Large intestine (tissue), 3 donors: ENCODE measurements around the gene CIB4. TPM values are rescaled to one million over a fixed set of nuclear protein-coding genes. Genes with fewer than 3 reads are reported as not detected.

Source experiments
- DNase-seq, 2 donors: peaks; one replicate each; pipeline versions ENCODE4 v3.0.0 to v3.0.0-alpha.2; 2013
- H3K27ac ChIP-seq: one replicate; pipeline ENCODE4 v1.5.1; 2013; ENCODE audit warnings: low read length
- H3K27me3 ChIP-seq: 2 replicates; pipeline ENCODE4 v1.6.1; 2013; ENCODE audit warnings: low read length; ENCODE audit not compliant: control insufficient read depth, insufficient read depth
- H3K36me3 ChIP-seq: 2 replicates; pipeline ENCODE4 v1.6.1; 2013; ENCODE audit warnings: low read length; ENCODE audit not compliant: control insufficient read depth, insufficient read depth
- H3K4me1 ChIP-seq: one replicate; pipeline ENCODE4 v1.6.1; 2013; ENCODE audit warnings: low read length; ENCODE audit not compliant: control insufficient read depth, insufficient read depth
- H3K4me3 ChIP-seq: one replicate; pipeline ENCODE4 v1.5.1; 2013; ENCODE audit warnings: low read length
- H3K9me3 ChIP-seq: one replicate; pipeline ENCODE4 v1.6.1; 2013; ENCODE audit warnings: mild to moderate bottlenecking, low read depth, low read length, moderate library complexity; ENCODE audit not compliant: control insufficient read depth
- WGBS: methylation state at CpG from one replicate; pipeline ENCODE4 v1.1.5; 2013; ENCODE audit warnings: low lambda C conversion rate; ENCODE audit not compliant: insufficient coverage; 5-methylcytosine and 5-hydroxymethylcytosine counted together
- polyA plus RNA-seq: library from polyadenylated mRNA; unstranded; fragments of 120-200 nt; gene quantifications from one replicate; pipeline ENCODE4 v1.2.1, GENCODE V29; 2013

Gene CIB4
- polyA plus RNA-seq, 1 donor, result 0.21 TPM

DNA sequence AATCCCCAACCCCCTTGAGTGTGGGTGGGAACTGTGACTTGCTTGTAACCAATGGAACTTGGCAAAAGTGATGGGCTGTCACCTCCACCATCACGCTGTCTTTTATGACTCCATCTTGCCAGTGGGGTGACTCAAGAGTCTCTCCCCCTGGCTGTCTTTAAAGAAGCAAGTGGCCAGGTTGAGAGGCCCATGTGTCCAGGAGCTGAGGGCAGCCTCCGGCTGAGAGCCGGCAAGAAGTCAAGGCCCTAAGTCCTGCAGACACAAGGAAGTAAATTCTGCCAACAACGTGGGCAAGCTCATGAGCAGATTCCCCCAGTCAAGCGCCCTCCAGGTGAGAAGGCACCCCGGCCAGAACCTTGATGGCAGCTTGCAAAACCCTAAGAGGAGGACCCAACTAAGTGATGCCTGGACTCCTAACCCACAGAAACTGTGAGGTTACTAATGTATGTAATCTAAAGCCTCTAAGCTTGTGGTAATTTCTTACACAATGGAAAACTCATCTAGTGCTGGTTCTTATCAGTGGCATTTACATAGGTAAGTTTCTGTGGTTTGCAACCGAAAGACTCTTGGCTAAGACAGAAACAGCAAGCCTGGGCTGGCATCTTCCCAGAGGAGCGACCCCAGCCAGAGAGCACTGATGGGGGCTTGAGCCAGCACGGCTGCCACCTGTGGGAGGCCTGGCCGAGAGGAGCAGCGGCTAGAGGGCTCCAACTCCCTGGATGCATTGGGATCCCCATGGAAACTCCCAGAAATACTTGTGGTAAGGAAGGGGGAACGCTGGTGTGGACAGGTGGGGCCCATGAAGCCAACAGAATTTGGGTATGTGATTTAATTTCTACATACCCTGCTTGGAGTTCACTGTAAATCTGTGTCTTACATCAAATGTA lies 49.3 kb downstream of the CIB4 start:
- H3K36me3 ChIP-seq, result no peaks in the 10 kb centered on the region
- no peak overlapping the region for H3K4me3 ChIP-seq
- no peak for DNase-seq
- H3K4me1 ChIP-seq, result no peaks in the 10 kb centered on the region
- H3K27me3 ChIP-seq, result peaks cover 27% of the 10 kb centered on the region
- no CpG with 5 or more reads among the region's 12 CpGs for WGBS
- H3K27ac ChIP-seq, result no peak overlapping the region
- peaks cover 3% of the 10 kb centered on the region for H3K9me3 ChIP-seq

- WGBS, result no CpG with 5 or more reads among the region's 11 CpGs
- DNase-seq, result no peak
- H3K27me3 ChIP-seq, result peaks cover 30% of the 10 kb centered on the region
- no peak overlapping the region for H3K27ac ChIP-seq
- H3K4me3 ChIP-seq, result no peak overlapping the region
- no peaks in the 10 kb centered on the region for H3K36me3 ChIP-seq
- H3K4me1 ChIP-seq, result no peaks in the 10 kb centered on the region
- H3K9me3 ChIP-seq, result peaks cover 3% of the 10 kb centered on the region
These were observed 50.1 kb downstream of the CIB4 start for GRCh38 chr2:26590980-26591618.

DNA sequence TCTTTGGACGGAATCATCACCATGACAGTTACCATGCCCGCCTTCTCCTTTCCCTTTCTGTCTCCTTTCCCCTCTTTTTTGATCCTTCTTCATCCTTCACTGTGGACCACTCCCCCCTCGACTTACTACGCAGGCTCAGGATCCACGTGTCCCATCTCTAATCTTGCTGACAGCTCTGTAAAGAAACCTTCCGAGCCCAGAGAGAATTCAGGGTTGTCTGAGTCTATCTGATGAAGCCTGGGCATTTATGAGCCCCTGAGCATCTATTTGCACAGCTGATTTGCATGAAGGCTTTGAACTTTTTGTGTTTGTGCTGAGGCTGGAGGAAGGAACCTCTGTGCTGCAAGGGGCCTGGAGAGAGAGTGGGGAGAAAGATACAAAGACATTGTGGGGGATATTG lies 50.7 kb downstream of the CIB4 start:
- H3K4me3 ChIP-seq, result no peak overlapping the region
- 8% methylated on average over 2 of the region's 6 CpGs for WGBS
- H3K9me3 ChIP-seq, result peaks cover 3% of the 10 kb centered on the region
- no peak for DNase-seq
- H3K4me1 ChIP-seq, result no peaks in the 10 kb centered on the region
- H3K36me3 ChIP-seq, result no peaks in the 10 kb centered on the region
- no peak overlapping the region for H3K27ac ChIP-seq
- H3K27me3 ChIP-seq, result peaks cover 32% of the 10 kb centered on the region

- no CpG with 5 or more reads among the region's 6 CpGs for WGBS
- peaks cover 25% of the 10 kb centered on the region for H3K27me3 ChIP-seq
These were observed 52.6 kb downstream of the CIB4 start for GRCh38 chr2:26588576-26588975.

GRCh38 chr2:26587994-26588393 lies 53.2 kb downstream of the CIB4 start:
- Histone ChIP-seq H3K4me1 (no peaks in the 10 kb centered on the region), H3K36me3 (no peaks in the 10 kb centered on the region), H3K9me3 (peaks cover 3% of the 10 kb centered on the region), H3K27me3 (peaks cover 25% of the 10 kb centered on the region), H3K27ac (no peak overlapping the region), H3K4me3 (no peak overlapping the region)
- DNase-seq, result no peak
- no CpG with 5 or more reads among the region's 5 CpGs for WGBS

More at GRCh38 chr2:26588576-26588975, 52.6 kb downstream of the CIB4 start:
- H3K9me3 ChIP-seq, result peaks cover 3% of the 10 kb centered on the region
- no peak overlapping the region for H3K4me3 ChIP-seq
- DNase-seq, result no peak
- no peak overlapping the region for H3K27ac ChIP-seq
- no peaks in the 10 kb centered on the region for H3K36me3 ChIP-seq
- no peaks in the 10 kb centered on the region for H3K4me1 ChIP-seq

- no peaks in the 10 kb centered on the region for H3K9me3 ChIP-seq
- H3K36me3 ChIP-seq, result no peaks in the 10 kb centered on the region
- no peaks in the 10 kb centered on the region for H3K4me1 ChIP-seq
- WGBS, result no CpG with 5 or more reads among the region's 10 CpGs
- H3K27ac ChIP-seq, result no peak overlapping the region
- H3K27me3 ChIP-seq, result peaks cover 25% of the 10 kb centered on the region
- no peak overlapping the region for H3K4me3 ChIP-seq
- no peak for DNase-seq
These were observed 55.2 kb downstream of the CIB4 start for GRCh38 chr2:26585966-26586365.

GRCh38 chr2:26585100-26585499 lies 56.1 kb downstream of the CIB4 start:
- H3K4me3 ChIP-seq, result no peak overlapping the region
- H3K27ac ChIP-seq, result no peak overlapping the region
- no peaks in the 10 kb centered on the region for H3K4me1 ChIP-seq
- no peak for DNase-seq
- H3K36me3 ChIP-seq, result no peaks in the 10 kb centered on the region
- H3K9me3 ChIP-seq, result no peaks in the 10 kb centered on the region
- no CpG with 5 or more reads among the region's 8 CpGs for WGBS
- H3K27me3 ChIP-seq, result peaks cover 19% of the 10 kb centered on the region

DNA sequence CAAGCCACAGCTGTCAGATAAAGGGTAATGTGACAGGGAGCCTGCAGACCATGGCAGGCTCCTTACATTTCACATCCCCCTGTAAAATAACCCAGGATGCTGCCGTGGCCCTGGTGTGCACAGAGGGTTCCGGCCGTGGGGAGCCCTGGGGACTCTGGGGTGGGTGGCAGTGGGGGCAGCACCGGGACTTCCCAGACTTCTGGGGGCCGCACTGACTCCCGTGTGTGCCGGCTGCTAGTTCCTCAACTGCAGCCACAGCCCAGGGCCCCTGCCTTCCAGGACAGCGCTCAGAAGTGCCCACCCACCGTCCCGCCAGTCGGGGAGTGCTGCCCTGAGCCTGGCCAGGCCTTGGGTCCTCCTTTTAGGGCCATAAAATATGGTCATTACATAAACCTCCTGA lies 56.5 kb downstream of the CIB4 start:
- DNase-seq, result no peak
- WGBS, result no CpG with 5 or more reads among the region's 11 CpGs
- Histone ChIP-seq H3K9me3 (no peaks in the 10 kb centered on the region), H3K27me3 (peaks cover 22% of the 10 kb centered on the region), H3K4me3 (no peak overlapping the region), H3K4me1 (no peaks in the 10 kb centered on the region), H3K36me3 (no peaks in the 10 kb centered on the region), H3K27ac (no peak overlapping the region)

GRCh38 chr2:26584191-26584590 lies 57.0 kb downstream of the CIB4 start:
- no peak for DNase-seq
- Histone ChIP-seq H3K4me1 (no peaks in the 10 kb centered on the region), H3K9me3 (no peaks in the 10 kb centered on the region), H3K4me3 (no peak overlapping the region), H3K36me3 (no peaks in the 10 kb centered on the region), H3K27me3 (peaks cover 27% of the 10 kb centered on the region), H3K27ac (no peak overlapping the region)
- no CpG with 5 or more reads among the region's 4 CpGs for WGBS

GRCh38 chr2:26583381-26583911 lies 57.7 kb downstream of the CIB4 start:
- WGBS, result no CpG with 5 or more reads among the region's 8 CpGs
- Histone ChIP-seq H3K4me1 (no peaks in the 10 kb centered on the region), H3K27me3 (peaks cover 31% of the 10 kb centered on the region), H3K4me3 (no peak overlapping the region), H3K9me3 (no peaks in the 10 kb centered on the region), H3K36me3 (no peaks in the 10 kb centered on the region), H3K27ac (no peak overlapping the region)
- DNase-seq, result no peak
